Lung (tissue), 12 donors: ENCODE results near the gene PIGB. TPM values are rescaled to one million over a fixed set of nuclear protein-coding genes. Genes with fewer than 3 reads are reported as not detected.

Source experiments
- ATAC-seq: fragments of 200-7000 bp; cut with Tn5 transposase; one replicate; pipeline ENCODE4 v1.9.1; 2020; ENCODE audit warnings: moderate number of reproducible peaks; ENCODE audit not compliant: insufficient read depth, low FRiP score
- DNase-seq, 3 donors: peaks; one replicate each; pipeline ENCODE4 v3.0.0-alpha.2; 2013 to 2017
- H3K27ac ChIP-seq, 2 donors: one replicate each; pipeline ENCODE4 v1.5.1; 2013; ENCODE audit warnings: mild to moderate bottlenecking in 2 of 2, moderate library complexity in 2 of 2, control low read depth in 1 of 2, inconsistent platforms in 1 of 2, low read depth in 1 of 2, low read length in 1 of 2
- H3K27me3 ChIP-seq, 3 donors: one replicate each; pipeline ENCODE4 v1.5.1; 2013; ENCODE audit warnings: low read length in 2 of 3; ENCODE audit not compliant: control insufficient read depth in 3 of 3, insufficient read depth in 3 of 3
- H3K36me3 ChIP-seq, 4 donors: one replicate each; pipeline ENCODE4 v1.5.1; 2013; ENCODE audit warnings: low read length in 4 of 4, mild to moderate bottlenecking in 1 of 4, moderate library complexity in 1 of 4; ENCODE audit not compliant: control insufficient read depth in 4 of 4, insufficient read depth in 4 of 4
- H3K4me1 ChIP-seq, 5 donors: one replicate each; pipeline ENCODE4 v1.5.1; 2013; ENCODE audit warnings: low read length in 5 of 5, mild to moderate bottlenecking in 2 of 5, moderate library complexity in 1 of 5; ENCODE audit not compliant: control insufficient read depth in 5 of 5, insufficient read depth in 5 of 5
- H3K4me3 ChIP-seq: one replicate; pipeline ENCODE4 v1.5.1; 2013; ENCODE audit warnings: mild to moderate bottlenecking, control low read depth, moderate library complexity
- H3K9ac ChIP-seq, 2 donors: one replicate each; pipeline ENCODE4 v1.5.1; 2013; ENCODE audit warnings: low read length in 2 of 2, control low read depth in 1 of 2; ENCODE audit not compliant: insufficient read depth in 1 of 2
- H3K9me3 ChIP-seq, 4 donors: one replicate each; pipeline ENCODE4 v1.5.1; 2013; ENCODE audit warnings: low read length in 3 of 4, mild to moderate bottlenecking in 1 of 4, moderate library complexity in 1 of 4; ENCODE audit not compliant: control insufficient read depth in 4 of 4, insufficient read depth in 3 of 4
- CTCF ChIP-seq: IDR thresholded peaks from 2 replicates; pipeline ENCODE4 v1.5.1; 2012; ENCODE audit warnings: mild to moderate bottlenecking; ENCODE audit errors: control extremely low read depth, extremely low read depth
- WGBS, 2 donors: extraction: QIAGEN DNeasy Blood & Tissue Kit; methylation state at CpG; one replicate each; pipeline ENCODE4 v1.1.7; 2013; 5-methylcytosine and 5-hydroxymethylcytosine counted together
- polyA plus RNA-seq, 2 donors: library from polyadenylated mRNA; stranded (reverse); fragments of 200-250 nt; gene quantifications; one replicate each; pipeline ENCODE4 v1.2.1, GENCODE V29; 2013
- total RNA-seq, 2 donors: library from RNA; depleted of rRNA in 1 of 2; stranded (reverse); fragments of >200 nt in 1 of 2; gene quantifications; one replicate each; pipeline ENCODE4 v1.2.1, GENCODE V29; 2014 to 2021
- donor health status: control.
- donor health status: control.
- donor health status: Bipolar disorder and iron deficiency.
- donor health status: healthy.
- donor health status: DM: yes; HTN: yes; CAD: no.

PIGB gene
- total and polyA plus RNA-seq, 4 donors: 9.8 to 17.0 (median 12.9) TPM

- DNase-seq: no peak
- H3K36me3 ChIP-seq: peaks cover 2 to 25% (median 6%) of the 10 kb centered on the region in 4 donors
- H3K4me1 ChIP-seq: no peaks in the 10 kb centered on the region
- H3K9ac ChIP-seq: no peak overlapping the region
- no peaks in the 10 kb centered on the region for H3K9me3 ChIP-seq
- no peaks in the 10 kb centered on the region for H3K27me3 ChIP-seq
- ATAC-seq: no peak
- peak overlapping the region in 1 of 2 donors; percentile 21 for H3K27ac ChIP-seq
- no peak overlapping the region for H3K4me3 ChIP-seq
- 20 to 23% methylated on average over 3 of the region's 3 CpGs for WGBS, 2 donors
- TF ChIP-seq CTCF: no peak
Observed at GRCh38 chr15:55372701-55373440, 53.8 kb downstream of the PIGB start.

- H3K9ac ChIP-seq: no peak overlapping the region
- no peak overlapping the region for H3K4me3 ChIP-seq
- no peak for DNase-seq
- 94% methylated on average over 5 of the region's 5 CpGs for WGBS, 2 donors
- no peaks in the 10 kb centered on the region for H3K27me3 ChIP-seq
- TF ChIP-seq CTCF: no peak
- ATAC-seq: no peak
- no peaks in the 10 kb centered on the region for H3K4me1 ChIP-seq
- no peaks in the 10 kb centered on the region for H3K9me3 ChIP-seq
- H3K36me3 ChIP-seq: peaks cover 0 to 31% (median 14%) of the 10 kb centered on the region in 4 donors
- no peak overlapping the region for H3K27ac ChIP-seq
Observed at GRCh38 chr15:55379095-55379494, 60.1 kb downstream of the PIGB start.

GRCh38 chr15:55381595-55381994 is 62.6 kb downstream of the PIGB start:
- DNase-seq (no peak), ATAC-seq (no peak)
- Histone ChIP-seq H3K4me1 (no peaks in the 10 kb centered on the region), H3K9ac (no peak overlapping the region), H3K4me3 (no peak overlapping the region), H3K27ac (no peak overlapping the region), H3K9me3 (no peaks in the 10 kb centered on the region), H3K27me3 (no peaks in the 10 kb centered on the region), H3K36me3 (peaks cover 0 to 23% (median 11%) of the 10 kb centered on the region in 4 donors)
- TF ChIP-seq CTCF: no peak

GRCh38 chr15:55383687-55384086 is 64.7 kb downstream of the PIGB start:
- Histone ChIP-seq H3K27ac (no peak overlapping the region), H3K9me3 (no peaks in the 10 kb centered on the region), H3K36me3 (peaks cover 2 to 20% (median 11%) of the 10 kb centered on the region in 4 donors), H3K4me1 (no peaks in the 10 kb centered on the region), H3K27me3 (no peaks in the 10 kb centered on the region), H3K9ac (no peak overlapping the region), H3K4me3 (no peak overlapping the region)
- WGBS, 2 donors: 96 to 100% methylated on average over 2 of the region's 2 CpGs
- DNase-seq (no peak), ATAC-seq (no peak)
- no peak for TF ChIP-seq CTCF
